BLaER1 treated with 17β-estradiol and CSF1 and Interleukin-3, amounts not matched to agents 10 nM and 100 nM (cell line): ENCODE results near the gene RNF208.
"Not testable (repeated sequence)": the region's sequence is repeated elsewhere in the genome, so short reads cannot be mapped to it uniquely, and the experiment has no call there.

ENCODE experiments used
- H3K27ac ChIP-seq, 11 experiments: shearing (Covaris generic); formaldehyde crosslinking; 2 replicates each; pipeline ENCODE4 v1.8.1; 2022
- H3K27me3 ChIP-seq, 11 experiments: shearing (Covaris generic); formaldehyde crosslinking; 2 replicates each; pipeline ENCODE4 v1.8.1; 2022
- H3K36me3 ChIP-seq, 11 experiments: shearing (Covaris generic); formaldehyde crosslinking; 2 replicates each; pipeline ENCODE4 v1.8.1; 2022
- H3K4me1 ChIP-seq, 10 experiments: shearing (Covaris generic); formaldehyde crosslinking; 2 replicates each; pipeline ENCODE4 v1.8.1; 2022
- H3K4me2 ChIP-seq, 11 experiments: shearing (Covaris generic); formaldehyde crosslinking; 2 replicates each; pipeline ENCODE4 v1.8.1; 2022
- H3K4me3 ChIP-seq, 10 experiments: shearing (Covaris generic); formaldehyde crosslinking; 2 replicates each; pipeline ENCODE4 v1.8.1; 2022
- H3K9ac ChIP-seq, 11 experiments: shearing (Covaris generic); formaldehyde crosslinking; 2 replicates each; pipeline ENCODE4 v1.8.1; 2022
- H3K9me3 ChIP-seq, 11 experiments: shearing (Covaris generic); formaldehyde crosslinking; replicated peaks in 1 of 11; 2 replicates each; pipeline ENCODE4 v1.8.1; 2022
- H4K20me1 ChIP-seq, 11 experiments: shearing (Covaris generic); formaldehyde crosslinking; 2 replicates each; pipeline ENCODE4 v1.8.1; 2022
- Cebpa-rat ChIP-seq, 11 experiments: shearing (Covaris generic); IDR thresholded peaks; 2 replicates each; pipeline ENCODE4 v1.8.1; 2022

RNF208 gene

GRCh38 chr9:137250329-137251193 is 28.5 kb upstream of the RNF208 start:
- H3K36me3 ChIP-seq = no peaks in the 10 kb centered on the region
- H3K4me2 ChIP-seq = peak overlapping the region in 7 of 11 experiments; percentile 12 to 51 (median 26); a peak in 10 of 22 replicates
- H3K4me3 ChIP-seq = no peak overlapping the region
- H3K9me3 ChIP-seq = no peaks in the 10 kb centered on the region
- peak overlapping the region in 6 of 11 experiments; percentile 10 to 60 (median 42); a peak in 9 of 22 replicates for H3K9ac ChIP-seq
- no peak overlapping the region for H3K27ac ChIP-seq
- no peaks in the 10 kb centered on the region for H3K27me3 ChIP-seq
- peaks cover 0 to 17% (median 6%) of the 10 kb centered on the region in 11 experiments; a peak in 13 of 22 replicates for H4K20me1 ChIP-seq
- TF ChIP-seq Cebpa-rat (IDR thresholded peaks at IDR 0.05) = no peak
- H3K4me1 ChIP-seq = peaks cover 15 to 64% (median 45%) of the 10 kb centered on the region in 10 experiments

- H3K27ac ChIP-seq = no peak overlapping the region
- no peaks in the 10 kb centered on the region for H3K9me3 ChIP-seq
- H4K20me1 ChIP-seq = peaks cover 16 to 42% (median 33%) of the 10 kb centered on the region in 11 experiments
- TF ChIP-seq Cebpa-rat (IDR thresholded peaks at IDR 0.05) = no peak
- peaks cover 23 to 71% (median 53%) of the 10 kb centered on the region in 10 experiments for H3K4me1 ChIP-seq
- no peaks in the 10 kb centered on the region for H3K27me3 ChIP-seq
- peak overlapping the region in 2 of 11 experiments; percentile 23 to 35; a peak in 3 of 22 replicates for H3K9ac ChIP-seq
- H3K4me3 ChIP-seq = no peak overlapping the region
- peaks cover 11 to 17% (median 14%) of the 10 kb centered on the region in 11 experiments for H3K36me3 ChIP-seq
- peak overlapping the region in 2 of 11 experiments; percentile 10 to 36; a peak in 4 of 22 replicates for H3K4me2 ChIP-seq
Observed at GRCh38 chr9:137247916-137248175, 25.8 kb upstream of the RNF208 start.

GRCh38 chr9:137247135-137247915 is 25.3 kb upstream of the RNF208 start:
- Histone ChIP-seq H3K27me3 (no peaks in the 10 kb centered on the region), H3K27ac (no peak overlapping the region), H3K4me2 (peak overlapping the region in 2 of 11 experiments; percentile 36 to 97; a peak in 5 of 22 replicates), H3K4me1 (peaks cover 27 to 72% (median 54%) of the 10 kb centered on the region in 10 experiments), H3K36me3 (peaks cover 17 to 22% (median 19%) of the 10 kb centered on the region in 11 experiments), H3K9me3 (no peaks in the 10 kb centered on the region), H3K9ac (peak overlapping the region in 3 of 11 experiments; percentile 5 to 35 (median 23); a peak in 3 of 22 replicates), H3K4me3 (no peak overlapping the region), H4K20me1 (peaks cover 21 to 48% (median 38%) of the 10 kb centered on the region in 11 experiments)
- TF ChIP-seq Cebpa-rat (IDR thresholded peaks at IDR 0.05) = no peak

GRCh38 chr9:137245450-137246421 is 23.7 kb upstream of the RNF208 start:
- Histone ChIP-seq H3K9me3 (peaks cover 0 to 3% (median 0%) of the 10 kb centered on the region in 11 experiments; a peak in 1 of 22 replicates), H3K4me1 (peaks cover 28 to 70% (median 54%) of the 10 kb centered on the region in 10 experiments), H3K9ac (peak overlapping the region in 4 of 11 experiments; percentile 3 to 95 (median 20); a peak in 1 of 22 replicates), H3K4me3 (no peak overlapping the region), H3K27me3 (no peaks in the 10 kb centered on the region), H3K27ac (no peak overlapping the region), H4K20me1 (peaks cover 30 to 60% (median 47%) of the 10 kb centered on the region in 11 experiments), H3K4me2 (peak overlapping the region in 8 of 11 experiments; percentile 92 to 100 (median 97); a peak in 16 of 22 replicates), H3K36me3 (peaks cover 23 to 30% (median 27%) of the 10 kb centered on the region in 11 experiments)
- no peak for TF ChIP-seq Cebpa-rat (IDR thresholded peaks at IDR 0.05)

- 0 out of 22 replicates have a peak overlapping the region, but pooled peaks of 1 of the 11 experiments have one; percentile 15 for H3K27ac ChIP-seq
- H3K27me3 ChIP-seq = no peaks in the 10 kb centered on the region
- peaks cover 29 to 66% (median 51%) of the 10 kb centered on the region in 10 experiments for H3K4me1 ChIP-seq
- peaks cover 30 to 60% (median 47%) of the 10 kb centered on the region in 11 experiments for H4K20me1 ChIP-seq
- H3K36me3 ChIP-seq = peaks cover 23 to 30% (median 27%) of the 10 kb centered on the region in 11 experiments
- peak overlapping the region; percentile 78 to 100 (median 97) for H3K4me2 ChIP-seq
- TF ChIP-seq Cebpa-rat (IDR thresholded peaks at IDR 0.05) = no peak
- H3K9me3 ChIP-seq = peaks cover 0 to 3% (median 0%) of the 10 kb centered on the region in 11 experiments; a peak in 1 of 22 replicates
- peak overlapping the region in 10 of 11 experiments; percentile 38 to 97 (median 94); a peak in 10 of 22 replicates for H3K9ac ChIP-seq
- H3K4me3 ChIP-seq = peak overlapping the region in 2 of 10 experiments; percentile 83 to 98; a peak in 1 of 20 replicates
Observed at GRCh38 chr9:137244486-137245449, 22.7 kb upstream of the RNF208 start.

- 0 out of 22 replicates have a peak overlapping the region, but pooled peaks of 2 of the 11 experiments have one; percentile 12 to 15 for H3K27ac ChIP-seq
Observed at GRCh38 chr9:137243626-137244485, 21.8 kb upstream of the RNF208 start.

GRCh38 chr9:137243266-137243625 is 21.2 kb upstream of the RNF208 start:
- peak overlapping the region; percentile 78 to 100 (median 97) for H3K4me2 ChIP-seq
- peak overlapping the region in 8 of 10 experiments; percentile 83 to 99 (median 98); a peak in 15 of 20 replicates for H3K4me3 ChIP-seq
- not testable (repeated sequence) for H3K27ac ChIP-seq, H3K9me3 ChIP-seq, H3K27me3 ChIP-seq
- H3K36me3 ChIP-seq = peaks cover 23 to 30% (median 27%) of the 10 kb centered on the region in 11 experiments
- H4K20me1 ChIP-seq = peaks cover 30 to 66% (median 54%) of the 10 kb centered on the region in 11 experiments
- H3K9ac ChIP-seq = peak overlapping the region; percentile 60 to 97 (median 94); a peak in 18 of 22 replicates
- peaks cover 44 to 81% (median 67%) of the 10 kb centered on the region in 10 experiments for H3K4me1 ChIP-seq

More at GRCh38 chr9:137243626-137244485, 21.8 kb upstream of the RNF208 start:
- TF ChIP-seq Cebpa-rat (IDR thresholded peaks at IDR 0.05) = no peak
- Histone ChIP-seq H3K36me3 (peaks cover 23 to 30% (median 27%) of the 10 kb centered on the region in 11 experiments), H3K4me2 (peak overlapping the region; percentile 78 to 100 (median 97)), H3K9me3 (peaks cover 0 to 3% (median 0%) of the 10 kb centered on the region in 11 experiments; a peak in 1 of 22 replicates), H3K4me1 (peaks cover 38 to 75% (median 61%) of the 10 kb centered on the region in 10 experiments), H3K9ac (peak overlapping the region; percentile 8 to 97 (median 94); a peak in 19 of 22 replicates), H3K27me3 (no peaks in the 10 kb centered on the region), H4K20me1 (peaks cover 30 to 60% (median 48%) of the 10 kb centered on the region in 11 experiments), H3K4me3 (peak overlapping the region in 8 of 10 experiments; percentile 32 to 99 (median 98); a peak in 14 of 20 replicates)
